Left ventricle myocardium superior (tissue), 1 donor: Measurements from ENCODE around the gene SLC25A51. TPM values are rescaled to one million over a fixed set of nuclear protein-coding genes. Genes with fewer than 3 reads are reported as not detected.
"Not testable (repeated sequence)": the region's sequence is repeated elsewhere in the genome, so short reads cannot be mapped to it uniquely, and the experiment has no call there.

Experiments
- ATAC-seq: fragments of 200-7000 bp; cut with Tn5 transposase; one replicate; pipeline ENCODE4 v1.9.1; 2020; ENCODE audit warnings: mild to moderate bottlenecking, moderate library complexity
- DNase-seq: peaks from one replicate; pipeline ENCODE4 v3.0.0-alpha.2; 2020
- intact Hi-C: fragments of 100-400 bp; cut with micrococcal nuclease; formaldehyde crosslinking; loops from one replicate; pipeline ENCODE4 v1.11.0; 2022
- total RNA-seq: library from RNA; stranded (reverse); fragmentation: NEBNext Ultra II Directional; extraction: Animal tissue kit (Norgen Biotek cat#: 25700); gene quantifications from one replicate; pipeline ENCODE4 v1.2.1, GENCODE V29; 2021
- donor health status: DM: no; HTN: yes; CAD: no; lungs with severe emphysema.

Gene SLC25A51
- total RNA-seq, 1 donor from 2014 or later, result 23.0 TPM

DNA sequence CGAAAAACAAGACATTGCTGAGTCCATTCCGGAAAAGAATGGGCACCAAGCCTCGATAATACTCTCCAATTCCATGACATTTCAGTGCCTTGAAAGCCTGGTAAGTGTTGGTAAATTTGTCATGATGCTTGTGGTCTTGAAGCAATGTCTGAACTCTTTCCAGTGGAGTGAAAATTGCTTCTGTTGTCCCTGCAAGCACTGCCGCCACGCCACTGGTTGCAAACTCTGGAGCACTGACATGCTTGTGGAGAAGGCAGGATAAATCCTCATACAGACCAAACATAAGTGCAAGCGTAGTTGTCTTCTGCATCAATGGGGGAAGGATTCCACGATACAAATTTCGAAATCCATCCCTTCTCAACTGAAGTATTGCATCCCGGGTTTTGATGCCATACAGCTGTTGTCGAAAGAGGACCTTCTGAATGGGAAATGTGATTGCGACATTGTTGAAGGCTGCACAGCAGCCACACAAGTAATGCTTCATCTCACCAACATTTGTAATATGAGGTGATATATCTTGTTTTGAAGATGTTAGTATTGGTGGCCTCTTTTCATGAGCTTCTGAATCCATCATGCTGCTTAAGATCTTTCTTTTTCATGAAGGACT lies 15.8 kb downstream of the SLC25A51 start:
- peak; percentile 34 for DNase-seq
- intact Hi-C loops, ATAC-seq: not testable (repeated sequence)

- no peak for ATAC-seq
- DNase-seq, result no peak
- intact Hi-C loops, result no loop called here
Observed at GRCh38 chr9:37880916-37881479, 22.9 kb downstream of the SLC25A51 start.

DNA sequence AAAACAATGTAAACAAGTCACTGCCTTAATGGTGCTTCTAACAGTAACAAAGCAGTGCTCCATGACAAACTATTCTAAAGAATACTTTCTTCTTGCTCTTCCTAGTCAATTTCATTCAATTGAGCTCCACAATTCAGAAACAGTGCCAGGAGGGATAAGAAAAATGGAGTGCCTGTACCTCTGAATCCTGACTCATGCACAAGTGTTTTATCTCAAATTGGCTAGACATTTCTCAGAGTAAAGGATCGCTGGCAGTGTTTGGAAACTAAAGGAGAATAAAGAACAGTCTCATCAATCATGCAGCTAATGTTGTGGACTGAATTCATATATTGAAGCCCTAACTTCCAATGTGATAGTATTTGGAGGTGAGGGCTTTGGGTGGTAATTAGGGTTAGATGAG lies 27.6 kb downstream of the SLC25A51 start:
- ATAC-seq (no peak), DNase-seq (no peak)
- intact Hi-C loops, result no loop called here

GRCh38 chr9:37873955-37874354 lies 30.0 kb downstream of the SLC25A51 start:
- DNase-seq (no peak), ATAC-seq (no peak)
- intact Hi-C loops, result no loop called here

GRCh38 chr9:37870799-37871176 lies 33.1 kb downstream of the SLC25A51 start:
- intact Hi-C loops, result no loop called here
- no peak for DNase-seq
- no peak for ATAC-seq

DNA sequence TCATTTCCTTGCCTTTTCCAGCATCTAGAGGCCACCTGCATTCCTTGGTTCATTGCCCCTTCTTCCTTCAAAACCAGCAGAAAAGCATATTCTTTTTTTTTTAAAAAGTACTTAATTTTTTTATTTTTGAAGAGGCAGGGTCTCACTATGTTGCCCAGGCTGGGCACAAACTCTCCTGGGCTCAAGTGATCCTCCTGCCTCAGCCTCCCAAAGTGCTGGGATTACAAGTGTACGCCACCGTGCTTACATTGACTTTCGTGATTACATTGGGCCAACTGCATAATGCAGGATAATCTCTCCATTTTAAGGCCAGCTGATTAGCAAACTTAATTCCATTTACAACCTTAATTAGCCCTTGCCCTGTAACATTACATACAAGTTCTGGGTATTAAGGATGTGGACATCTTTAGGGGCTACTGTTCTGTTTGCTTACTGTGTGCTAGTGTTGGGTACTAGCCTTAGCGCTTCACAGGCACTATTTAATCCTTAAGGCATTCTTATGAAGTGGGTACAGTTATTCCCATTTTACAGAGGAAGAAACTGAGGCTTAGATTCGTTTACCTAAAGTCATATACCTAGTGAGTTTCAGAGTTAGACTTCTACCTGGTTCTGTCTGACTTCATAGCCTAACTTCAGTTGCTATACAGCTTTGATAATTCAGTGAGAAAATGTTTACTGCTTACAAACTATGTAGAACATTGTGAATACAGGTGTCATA lies 33.7 kb downstream of the SLC25A51 start:
- no peak for DNase-seq
- ATAC-seq, result no peak
- intact Hi-C loops, result no loop called here

DNA sequence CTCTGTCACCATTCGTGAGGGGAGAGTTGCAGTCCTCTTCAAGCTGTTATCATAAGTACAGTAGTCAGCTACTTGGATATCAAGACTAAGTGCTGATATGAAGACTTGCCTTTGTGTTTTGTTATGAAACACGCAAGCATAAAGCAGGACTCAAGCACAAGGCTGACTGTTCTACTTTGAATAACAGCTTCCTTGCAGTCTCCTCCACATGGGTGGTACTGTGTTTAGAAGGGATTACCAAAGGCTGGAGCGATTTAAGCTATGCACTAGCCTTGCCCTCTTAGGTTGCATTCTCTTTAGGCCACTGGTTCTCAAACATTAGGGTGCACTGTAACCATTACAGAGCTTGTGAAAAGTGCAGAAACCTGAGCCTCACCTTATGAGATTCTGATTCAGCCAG lies 41.4 kb downstream of the SLC25A51 start:
- no peak for DNase-seq
- ATAC-seq, result no peak
- intact Hi-C loops, result no loop called here

DNA sequence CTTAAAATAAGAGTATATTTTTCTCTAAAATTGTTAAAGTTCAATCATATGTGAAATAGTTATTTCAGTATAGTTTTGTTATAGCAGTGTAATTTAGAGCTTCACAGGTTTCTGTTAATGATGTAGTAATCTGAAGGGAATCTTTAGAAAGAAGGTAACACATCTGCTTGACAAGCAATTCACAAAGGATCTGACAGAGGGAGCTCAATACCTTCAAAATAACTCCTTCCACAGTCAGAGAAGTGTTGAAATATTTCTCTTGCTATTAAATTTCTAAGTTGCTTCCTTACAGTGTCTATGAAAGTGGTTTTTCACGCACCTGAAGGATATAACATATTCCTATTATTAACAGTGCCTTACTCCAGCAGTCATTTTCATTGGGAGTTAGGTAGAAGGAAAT lies 44.9 kb downstream of the SLC25A51 start:
- ATAC-seq (no peak), DNase-seq (no peak)
- intact Hi-C loops, result no loop called here

DNA sequence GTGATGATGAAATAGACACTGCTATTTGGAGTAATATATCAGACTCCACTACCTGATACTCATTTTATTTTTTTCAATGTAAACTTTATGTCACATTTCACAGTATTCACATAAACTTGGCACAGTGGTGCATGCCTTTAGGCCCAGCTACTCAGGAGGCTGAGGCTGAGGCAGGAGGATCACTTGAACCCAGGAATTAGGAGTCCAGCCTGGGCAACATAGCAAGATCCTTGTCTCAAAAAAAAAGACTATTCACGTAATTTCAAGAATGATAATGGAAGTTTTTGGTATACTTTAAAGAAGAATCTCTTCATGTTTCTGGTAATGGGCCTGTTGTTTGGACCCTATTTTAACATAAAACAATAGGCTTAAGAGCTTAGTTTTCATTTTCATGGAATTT lies 47.4 kb downstream of the SLC25A51 start:
- no peak for DNase-seq
- no peak for ATAC-seq
- intact Hi-C loops, result no loop called here

DNA sequence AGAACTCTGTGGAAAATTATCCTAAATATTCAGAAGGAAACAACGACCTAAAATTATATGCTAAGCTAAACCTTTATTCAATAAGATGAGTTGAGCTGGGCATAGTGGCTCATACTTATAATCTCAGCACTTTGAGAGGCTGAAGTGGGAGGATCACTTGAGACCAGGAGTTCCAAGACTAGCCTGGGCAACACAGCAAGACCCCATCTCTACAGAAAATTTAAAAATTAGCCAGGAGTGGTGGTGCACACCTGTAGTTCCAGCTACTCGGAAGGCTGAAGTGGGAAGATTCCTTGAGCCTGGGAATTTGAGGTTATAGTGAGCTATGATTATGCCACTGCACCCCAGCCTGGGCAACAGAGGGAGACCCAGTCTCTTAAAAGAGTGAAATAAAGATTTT lies 51.7 kb downstream of the SLC25A51 start:
- DNase-seq, result no peak
- no peak for ATAC-seq
- intact Hi-C loops, result no loop called here

GRCh38 chr9:37840560-37841194 lies 63.2 kb downstream of the SLC25A51 start:
- intact Hi-C loops, result no loop called here
- no peak for DNase-seq
- no peak for ATAC-seq

DNA sequence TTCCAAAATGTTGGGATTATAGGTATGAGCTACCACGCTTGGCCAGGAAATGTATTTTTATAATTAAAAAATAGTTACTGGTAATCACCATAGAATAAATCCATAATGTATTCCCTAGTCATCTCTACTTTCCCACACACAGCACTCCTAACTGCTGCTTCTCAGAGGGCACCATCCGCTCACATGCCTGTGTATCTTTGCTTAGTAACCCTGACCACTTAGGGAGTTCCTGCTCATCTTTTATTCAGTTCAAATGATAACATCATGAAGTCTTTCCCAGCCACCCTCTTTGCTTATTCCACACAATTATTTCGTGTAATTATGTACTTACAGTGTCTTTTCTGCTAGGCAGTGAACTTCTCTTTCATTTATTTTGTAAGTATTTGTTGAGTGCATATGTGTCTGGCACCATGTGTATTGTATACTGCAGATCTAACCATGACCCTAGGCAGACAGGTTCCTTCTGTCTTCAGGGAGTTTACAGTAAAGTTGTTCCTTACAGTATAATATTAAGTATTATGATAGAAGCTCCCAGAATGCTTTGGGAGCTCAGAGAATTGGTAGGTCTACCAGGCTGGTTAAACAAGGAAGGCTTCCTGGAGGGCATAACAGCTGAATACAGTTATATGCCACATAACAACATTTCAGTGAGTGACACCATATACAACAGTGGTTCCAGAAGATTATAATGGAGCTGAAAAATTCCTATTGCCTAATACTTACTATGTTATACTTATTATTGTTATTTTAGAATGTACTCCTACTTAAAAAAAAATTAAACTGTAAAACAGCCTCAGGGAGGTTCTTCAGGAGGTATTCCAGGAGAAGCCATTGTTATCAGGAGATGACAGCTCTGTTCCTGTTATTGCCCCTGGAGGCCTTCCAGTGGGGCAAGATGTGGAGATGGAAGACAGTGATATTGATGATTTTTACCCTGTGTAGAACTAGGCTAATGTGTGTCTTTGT lies 64.1 kb downstream of the SLC25A51 start:
- intact Hi-C loops, result no loop called here
- no peak for DNase-seq
- no peak for ATAC-seq

Other genes with a start within 250 kb of the SLC25A51 start
- 2.9 TPM for gene TRMT10B, start 150.3 kb downstream of the SLC25A51 start, total RNA-seq
- gene EXOSC3, start 119.1 kb downstream of the SLC25A51 start, total RNA-seq, result 17.9 TPM
- 20.5 TPM for gene DCAF10, start 103.3 kb downstream of the SLC25A51 start, total RNA-seq
- gene SHB, start 165.1 kb upstream of the SLC25A51 start, total RNA-seq, result 15.9 TPM